Right hindlimb (tissue), 1 donor: ENCODE results near the gene HOTAIR.

Experiments used
- DNase-seq: peaks from one replicate; pipeline ENCODE4 v3.0.0-alpha.2; 2018

Gene HOTAIR

DNA sequence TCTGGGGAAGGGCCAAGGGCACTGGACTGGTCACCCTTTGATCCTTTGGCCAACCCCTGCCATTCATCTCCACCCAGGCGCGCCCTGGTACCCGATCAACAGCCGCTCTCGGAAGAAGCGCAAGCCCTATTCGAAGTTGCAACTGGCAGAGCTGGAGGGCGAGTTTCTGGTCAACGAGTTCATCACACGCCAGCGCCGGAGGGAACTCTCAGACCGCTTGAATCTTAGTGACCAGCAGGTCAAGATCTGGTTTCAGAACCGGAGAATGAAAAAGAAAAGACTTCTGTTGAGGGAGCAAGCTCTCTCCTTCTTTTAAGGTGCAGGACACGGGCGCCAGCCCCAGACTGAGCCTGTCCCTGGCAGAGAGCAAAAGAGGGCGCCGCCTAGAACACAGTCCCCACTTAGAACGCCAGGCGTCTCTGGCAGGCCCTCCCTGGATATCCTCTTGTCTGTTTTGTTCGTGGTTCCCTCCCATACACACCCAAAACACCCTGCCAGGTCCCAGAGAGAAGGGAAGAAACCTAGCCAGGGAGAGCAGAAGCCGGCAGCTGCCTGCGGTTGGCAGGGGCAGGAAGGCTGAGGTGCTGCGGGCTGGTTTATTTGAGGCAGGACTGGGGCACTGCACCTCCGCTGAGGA, 18.4 kb downstream of the HOTAIR start:
- no peak for DNase-seq

DNA sequence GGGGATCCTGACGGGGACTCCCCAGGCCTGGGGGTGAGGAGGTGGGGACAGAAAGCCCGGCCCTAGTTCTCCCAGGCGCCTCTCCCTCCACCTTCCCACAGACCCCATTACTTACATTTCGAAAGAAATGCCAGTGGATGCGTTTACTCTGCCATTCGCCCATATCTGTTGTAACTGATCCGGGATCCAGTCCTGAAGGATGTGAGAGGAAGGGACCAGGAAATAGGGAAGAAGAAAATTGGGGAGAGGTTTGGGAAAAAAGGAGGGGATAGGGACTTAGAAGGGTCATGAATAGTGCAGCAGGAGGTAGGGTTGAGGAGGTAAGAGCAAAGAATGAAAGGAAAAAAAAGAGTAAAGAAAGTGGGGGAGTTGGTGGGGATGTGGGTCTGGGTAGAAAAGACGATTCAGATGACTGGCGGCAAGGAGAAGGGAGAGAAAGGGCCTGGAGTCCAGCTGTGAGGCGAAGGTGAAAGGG, 18.9 kb downstream of the HOTAIR start:
- DNase-seq, result no peak

- no peak for DNase-seq
Measured at GRCh38 chr12:53955036-53955775, 19.5 kb downstream of the HOTAIR start.

DNA sequence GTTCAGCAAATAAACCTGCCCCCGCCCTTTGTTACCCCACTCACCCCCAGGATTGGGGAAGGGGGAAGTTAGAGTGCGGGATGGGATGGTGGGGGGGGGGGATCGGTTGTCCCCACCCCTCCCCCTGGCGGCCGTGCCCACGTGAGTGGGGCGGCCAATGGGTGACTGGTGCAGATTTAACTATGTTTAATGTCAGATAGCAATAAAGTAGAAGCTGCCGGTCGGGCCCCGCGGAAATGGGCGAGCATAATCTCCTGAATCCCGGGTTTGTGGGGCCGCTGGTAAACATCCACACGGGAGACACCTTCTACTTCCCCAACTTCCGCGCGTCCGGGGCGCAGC, 20.1 kb downstream of the HOTAIR start, which contains the start of gene HOXC12:
Gene HOXC12, plus strand, starts transcription at position 210 of the 342 bp plus-strand sequence. Its CDS starts 27 bp downstream, at position 237.
- no peak for DNase-seq

DNA sequence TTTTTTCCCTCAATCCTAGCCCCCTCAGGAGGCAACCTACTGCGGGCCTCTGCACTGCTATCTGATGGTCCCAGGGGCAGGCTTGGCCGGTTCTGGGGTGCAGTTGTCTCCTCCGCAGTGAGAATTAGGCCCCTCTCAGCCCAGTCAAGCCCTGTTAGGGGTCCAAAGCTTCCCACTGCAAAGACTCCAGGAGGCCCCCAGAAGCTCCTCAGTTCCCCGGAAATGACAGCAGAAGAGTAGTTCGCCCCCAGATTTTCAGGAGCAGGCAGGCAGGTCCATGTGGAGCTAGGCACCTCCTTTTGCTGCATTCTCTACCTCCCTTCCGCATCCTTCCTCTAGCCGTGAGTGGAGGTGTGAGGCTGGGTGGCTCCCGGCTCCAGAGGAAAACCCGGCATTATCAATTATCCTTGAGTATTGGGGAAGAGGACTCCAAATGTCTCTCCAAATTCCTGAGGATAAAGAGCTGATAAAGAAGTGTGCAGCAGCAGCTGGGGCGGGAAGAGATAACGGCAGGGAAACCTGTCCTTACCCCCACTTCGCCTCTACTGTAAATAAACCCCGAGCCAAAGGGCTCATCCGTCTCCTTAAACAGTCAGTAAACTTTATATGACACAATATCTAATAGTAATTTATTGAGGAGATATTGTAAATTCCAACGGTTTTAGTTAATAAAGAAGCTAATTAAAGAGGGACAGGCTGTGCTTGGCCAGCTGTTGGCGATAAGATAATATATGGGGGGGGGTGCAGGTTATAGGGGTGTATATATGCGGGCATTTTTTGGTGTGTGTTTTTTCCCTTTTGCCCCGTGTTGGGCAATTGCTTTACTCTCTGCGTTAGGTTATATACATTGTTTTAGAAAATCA, 20.7 kb downstream of the HOTAIR start:
- no peak for DNase-seq

DNA sequence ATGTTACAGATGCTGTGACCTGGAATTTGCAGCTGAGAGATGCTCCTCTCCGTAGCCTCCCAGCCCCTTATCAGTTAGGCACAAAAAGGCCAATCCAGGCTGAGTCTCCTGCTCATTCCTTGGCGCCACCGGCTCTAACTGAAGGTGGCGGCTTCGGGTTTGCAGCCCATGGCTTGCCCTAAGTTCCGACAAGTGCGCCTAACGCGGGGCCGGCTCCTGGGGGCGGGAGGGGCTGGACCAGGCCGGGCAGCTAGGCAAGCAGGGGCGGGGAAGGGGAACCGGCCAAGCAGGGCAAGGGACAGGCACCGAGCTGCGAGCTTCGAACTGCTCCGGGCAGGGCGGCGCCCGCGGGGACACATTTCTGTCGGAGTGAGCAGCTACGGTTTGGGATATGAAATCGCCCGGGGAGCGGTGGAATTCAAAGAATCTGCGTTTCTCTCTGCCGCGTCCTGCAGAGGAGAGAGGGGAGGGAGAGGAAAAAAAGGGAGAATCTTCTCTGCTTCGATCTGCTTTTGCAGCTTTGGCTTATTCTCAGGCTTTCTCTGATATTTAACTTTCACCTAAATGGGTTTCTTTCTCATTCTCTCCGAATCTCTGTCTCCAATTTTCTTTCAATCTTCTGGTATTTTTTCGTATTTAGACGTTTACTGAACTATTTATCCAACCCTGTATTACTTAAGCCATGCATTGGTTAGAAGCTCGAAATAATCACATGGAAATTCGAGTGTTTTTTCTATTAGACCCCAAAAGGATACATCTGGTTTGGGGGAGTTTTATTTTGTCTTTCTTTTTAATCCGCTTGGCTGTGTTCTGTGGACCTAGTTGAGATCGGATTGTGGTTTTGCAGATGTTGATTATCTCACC, 21.7 kb downstream of the HOTAIR start:
- no peak for DNase-seq

DNA sequence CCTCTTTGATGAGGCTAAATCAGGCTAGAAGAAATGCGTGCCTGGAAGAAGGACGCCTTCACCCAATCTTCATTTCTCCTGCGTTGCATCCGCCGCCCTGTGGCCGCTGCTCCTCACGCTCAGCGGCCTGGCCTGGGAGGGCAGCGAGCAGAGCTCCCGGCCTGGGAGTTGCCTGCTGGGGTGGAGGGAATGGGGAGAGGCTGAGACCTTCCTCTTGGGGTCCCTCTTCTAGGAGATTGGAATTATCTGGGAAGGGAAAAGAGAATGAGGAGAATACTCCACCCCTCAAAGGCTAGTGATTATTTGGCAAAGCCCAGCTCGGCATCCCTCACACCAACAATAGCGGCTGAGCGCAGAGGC, 22.4 kb downstream of the HOTAIR start:
- no peak for DNase-seq

DNA sequence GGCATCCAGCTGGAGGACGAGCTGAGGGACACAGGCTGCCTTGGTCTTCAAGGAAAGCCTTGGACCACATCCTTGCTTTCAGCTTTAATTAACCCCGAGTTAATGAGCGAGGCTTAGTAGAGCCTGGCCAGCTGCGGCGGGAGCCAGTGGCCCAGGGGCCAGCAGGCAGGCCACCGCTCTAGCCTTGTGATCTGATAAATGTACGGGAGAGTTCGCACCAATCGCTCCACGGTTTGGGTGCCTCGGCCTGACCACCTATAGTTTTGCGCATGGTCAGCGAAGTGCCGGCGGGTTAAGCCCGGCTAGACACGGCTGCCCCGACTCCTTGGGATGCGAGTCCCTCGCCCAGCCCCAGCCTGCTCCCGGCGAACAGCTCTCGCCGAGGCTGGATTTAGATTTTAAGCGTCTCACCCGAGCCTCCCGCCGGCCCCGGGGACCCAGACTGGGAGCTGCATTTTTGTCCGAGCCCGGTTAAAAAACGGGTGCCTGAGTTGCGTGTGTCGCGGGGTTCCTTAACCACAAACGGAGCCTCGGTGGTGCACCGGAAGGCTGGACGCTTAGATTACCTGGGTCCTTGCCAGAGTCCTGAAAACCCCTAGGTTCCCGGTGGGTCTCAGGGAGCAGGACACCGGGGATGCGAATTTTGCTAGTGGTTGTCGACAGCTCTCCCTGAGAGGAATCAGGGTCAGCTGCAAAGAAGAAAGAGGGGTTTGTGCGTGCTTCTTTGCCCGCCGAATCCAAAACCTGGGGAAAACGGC, 23.0 kb downstream of the HOTAIR start:
- no peak for DNase-seq

DNA sequence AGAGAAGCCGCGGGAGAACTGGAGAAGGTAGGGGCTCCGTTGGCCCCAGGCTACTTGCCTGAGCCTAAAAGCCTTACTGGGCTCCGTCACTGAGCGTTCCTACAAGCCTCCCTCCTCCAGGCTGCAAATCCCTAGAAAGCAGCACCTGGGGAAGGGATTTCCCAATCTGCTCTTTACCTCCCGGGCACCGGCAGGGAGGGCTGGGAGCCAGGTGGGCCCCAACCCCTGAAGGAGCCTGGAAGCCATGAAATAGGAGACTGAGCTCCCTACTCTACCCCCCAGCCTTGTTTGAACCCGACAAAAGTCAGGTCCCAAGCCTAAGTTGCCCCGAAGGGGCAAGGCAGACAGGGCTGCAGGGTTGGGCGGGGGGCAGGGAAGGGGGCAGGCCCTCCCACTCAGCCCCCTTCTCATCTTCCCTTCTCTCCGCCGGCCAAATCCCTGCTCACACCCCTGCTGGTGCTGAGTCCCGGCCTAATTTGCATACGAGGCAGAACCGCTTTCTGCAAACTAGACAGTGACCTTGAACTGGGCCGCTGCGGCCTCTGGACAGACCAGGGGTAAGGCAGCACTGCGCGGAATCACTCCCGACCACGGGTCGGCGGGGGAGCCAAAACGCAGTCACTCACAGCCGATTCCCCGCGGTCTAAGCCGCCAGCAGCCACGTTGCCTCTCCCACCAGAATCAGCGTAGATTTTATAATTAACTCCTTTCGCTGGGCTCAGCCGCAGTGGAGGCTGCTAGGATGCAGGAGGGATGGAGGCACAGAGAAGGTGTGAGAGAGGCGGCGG, 23.8 kb downstream of the HOTAIR start:
- DNase-seq, result no peak

DNA sequence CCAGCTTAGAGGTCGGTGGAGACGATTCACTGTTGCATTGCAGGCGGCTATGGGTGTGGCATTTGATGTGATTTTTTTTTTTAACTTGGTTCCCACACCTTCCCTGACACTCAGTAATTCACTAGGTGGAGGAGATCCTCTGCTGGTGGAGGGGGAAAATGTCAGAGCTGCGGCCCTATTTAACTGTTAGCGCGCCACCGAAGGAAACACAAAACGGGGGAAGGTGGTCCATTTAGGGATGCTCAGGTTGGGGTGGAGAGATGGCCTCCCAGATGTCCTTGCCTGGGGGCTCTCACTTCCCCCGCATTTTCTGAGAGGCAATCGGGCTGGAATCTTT, 24.3 kb downstream of the HOTAIR start:
- DNase-seq, result no peak

DNA sequence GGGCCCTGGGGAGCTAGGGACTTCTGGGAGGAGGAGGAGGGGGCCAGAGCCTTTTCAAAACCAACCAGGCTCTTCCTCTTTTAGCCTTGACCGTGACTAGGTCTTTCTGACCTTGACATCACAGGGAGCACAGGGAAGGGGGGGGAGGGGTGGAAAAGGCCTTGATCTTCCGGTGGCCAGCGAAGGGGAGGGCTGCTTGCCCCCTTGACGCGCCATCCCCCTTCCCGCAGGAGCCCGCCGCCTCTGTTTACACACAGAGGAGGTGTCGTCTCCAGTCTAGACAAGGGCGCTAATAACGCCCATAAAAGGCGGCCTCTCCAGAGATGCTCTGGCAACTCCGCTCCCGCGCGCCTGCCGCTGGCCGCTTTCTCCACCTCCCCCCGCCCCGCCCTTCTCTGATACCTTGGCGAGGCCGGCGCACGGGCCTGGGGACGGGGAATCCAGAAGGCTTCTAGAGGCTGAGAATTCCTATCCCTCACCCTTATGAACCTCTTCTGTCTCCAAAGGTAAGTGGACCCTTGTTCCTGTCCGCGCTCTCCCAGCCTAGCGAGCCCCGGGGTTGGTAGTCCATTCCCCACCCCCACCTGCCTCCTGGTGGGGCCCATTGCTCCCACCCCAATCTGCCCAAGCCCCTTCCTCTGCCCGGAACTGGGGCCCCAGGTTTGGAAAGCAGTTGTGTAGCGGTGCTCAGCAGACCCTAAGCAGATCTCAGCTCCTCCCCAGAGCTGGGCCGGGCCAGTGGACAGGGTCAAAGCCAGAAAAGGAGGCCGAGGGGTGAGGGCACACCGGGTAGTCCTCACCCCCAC, 24.9 kb downstream of the HOTAIR start:
- no peak for DNase-seq

GRCh38 chr12:53948650-53949593, 25.8 kb downstream of the HOTAIR start:
- no peak for DNase-seq

DNA sequence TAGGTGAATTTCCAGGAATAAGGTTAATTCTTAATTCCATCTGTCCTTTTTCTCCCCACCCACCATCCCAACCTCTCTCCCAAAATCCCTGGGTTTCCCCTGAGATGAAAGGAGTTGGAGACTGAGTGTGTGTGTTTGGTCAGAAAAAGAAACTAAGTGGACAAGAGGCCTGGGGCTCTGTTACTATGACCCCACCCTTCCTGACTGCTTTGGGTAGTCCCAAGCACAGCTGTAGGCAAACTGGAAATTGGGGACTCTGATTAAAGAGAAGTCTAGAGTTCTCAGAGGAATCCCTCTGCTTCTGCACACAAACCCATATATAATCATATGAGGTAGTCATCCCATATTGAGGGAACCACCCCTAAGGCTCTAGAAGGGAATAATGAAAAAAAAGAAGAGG, 27.0 kb downstream of the HOTAIR start:
- no peak for DNase-seq

GRCh38 chr12:53944907-53945847, 29.6 kb downstream of the HOTAIR start:
- DNase-seq, result peak; percentile 21

- peak; percentile 14 for DNase-seq
Measured at GRCh38 chr12:53944209-53944608, 30.5 kb downstream of the HOTAIR start.

DNA sequence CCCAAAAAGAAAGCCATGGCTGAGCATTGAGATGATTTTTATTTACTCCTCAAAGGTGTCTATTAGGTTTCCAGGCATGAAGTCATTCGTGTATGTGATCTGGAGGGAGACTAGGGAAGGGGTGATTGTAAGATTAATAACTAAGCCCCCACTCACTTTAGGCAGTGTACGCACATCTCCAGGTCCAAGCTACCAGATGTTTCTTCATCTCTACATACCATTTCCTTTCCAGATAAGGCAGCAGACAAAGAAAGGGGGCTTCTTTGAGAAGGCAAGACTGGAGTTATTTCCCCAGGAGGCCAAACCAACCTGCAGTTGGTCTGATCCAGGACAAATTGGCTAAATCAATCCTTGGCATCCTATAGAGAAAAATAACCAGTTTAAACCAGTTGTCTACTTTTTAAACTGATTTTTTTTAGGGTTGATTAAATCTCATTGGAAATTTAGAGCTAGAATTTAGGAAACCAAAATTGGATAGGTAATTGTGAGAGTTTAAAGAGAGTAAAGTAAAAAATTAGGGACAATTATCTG, 32.2 kb downstream of the HOTAIR start:
- DNase-seq, result no peak

DNA sequence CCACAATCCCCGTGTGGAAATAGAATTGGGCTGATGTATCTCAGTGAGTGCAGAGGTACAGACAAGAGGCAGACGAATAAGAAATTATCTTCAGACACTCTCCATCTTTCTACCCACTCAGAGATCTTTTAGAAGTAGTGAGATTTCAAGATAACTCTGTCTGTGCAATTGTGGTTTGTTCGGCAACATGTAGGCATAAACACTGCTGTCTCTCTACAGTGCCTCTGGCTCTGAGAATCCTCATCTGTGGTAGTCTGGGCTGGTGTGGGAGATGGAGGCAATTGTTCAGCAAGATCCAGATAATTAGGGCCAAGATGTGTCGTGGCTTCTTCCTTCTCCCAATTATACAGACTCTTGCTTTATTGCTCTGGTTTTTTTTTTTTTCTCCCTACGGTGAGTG, 33.0 kb downstream of the HOTAIR start:
- no peak for DNase-seq

- no peak for DNase-seq
Measured at GRCh38 chr12:53941187-53941586, 33.6 kb downstream of the HOTAIR start.
